Chondrocyte (in vitro differentiated cells): Measurements from ENCODE around the gene TTC39A. TPM values are rescaled to one million over a fixed set of nuclear protein-coding genes. Genes with fewer than 3 reads are reported as not detected.

ENCODE experiments used
- DNase-seq: peaks from one replicate; pipeline ENCODE4 v3.0.0; 2021; ENCODE audit warnings: mixed read lengths, low spot score
- H3K27ac Mint-ChIP-seq: one replicate; pipeline ENCODE4 v1.8.0; 2021; ENCODE audit warnings: mild to moderate bottlenecking, moderate library complexity, mixed read lengths; ENCODE audit not compliant: unreplicated experiment
- H3K27me3 Mint-ChIP-seq: 2 replicates; pipeline ENCODE4 v1.8.0; 2021; ENCODE audit warnings: low read depth, mixed read lengths
- H3K36me3 Mint-ChIP-seq: 2 replicates; pipeline ENCODE4 v1.8.0; 2021; ENCODE audit warnings: low read depth, mixed read lengths
- H3K4me1 Mint-ChIP-seq: 2 replicates; pipeline ENCODE4 v1.8.0; 2021; ENCODE audit warnings: low read depth, mild to moderate bottlenecking, mixed read lengths
- H3K4me3 Mint-ChIP-seq: one replicate; pipeline ENCODE4 v1.8.0; 2021; ENCODE audit warnings: mild to moderate bottlenecking, moderate library complexity, mixed read lengths; ENCODE audit not compliant: unreplicated experiment
- H3K9me3 Mint-ChIP-seq: 2 replicates; pipeline ENCODE4 v1.8.0; 2021; ENCODE audit warnings: low read depth, mixed read lengths
- CTCF ChIP-seq: fragments of 200-600 bp; sonication (generic); IDR thresholded peaks from 2 replicates; pipeline ENCODE4 v1.5.0; 2021; ENCODE audit warnings: antibody characterized with exemption, mild to moderate bottlenecking, moderate library complexity
- total RNA-seq: library from RNA; stranded (reverse); gene quantifications from 3 replicates; pipeline ENCODE4 v1.2.1, GENCODE V29; 2021

Gene TTC39A
- total RNA-seq, 1 donor from 2014 or later, result 4.0 TPM

DNA sequence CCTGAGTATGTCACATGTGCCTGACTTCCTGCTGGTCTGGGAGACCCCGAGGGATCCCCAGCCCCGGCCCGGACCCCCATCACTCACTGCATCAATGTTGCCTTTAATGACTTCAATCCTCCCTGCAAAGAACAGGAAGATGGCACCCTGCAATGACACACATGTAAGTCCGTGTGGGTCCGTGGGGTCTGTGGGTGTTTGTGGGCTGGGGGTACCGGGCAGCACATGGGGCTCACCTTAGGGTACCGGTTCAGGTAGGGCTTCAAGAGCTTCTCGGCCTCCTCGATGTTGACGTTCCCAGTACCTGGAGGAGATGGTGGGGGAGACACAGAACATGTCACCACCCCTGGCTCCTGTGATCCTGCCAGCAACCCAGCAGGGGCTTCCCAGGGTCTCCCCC lies 28.1 kb downstream of the TTC39A start:
- Mint-ChIP-seq H3K4me1 (peaks cover 21% of the 10 kb centered on the region), H3K27ac (no peak overlapping the region), H3K4me3 (no peak overlapping the region), H3K36me3 (no peaks in the 10 kb centered on the region), H3K9me3 (no peaks in the 10 kb centered on the region), H3K27me3 (no peaks in the 10 kb centered on the region)
- TF ChIP-seq CTCF, result no peak
- DNase-seq, result no peak

DNA sequence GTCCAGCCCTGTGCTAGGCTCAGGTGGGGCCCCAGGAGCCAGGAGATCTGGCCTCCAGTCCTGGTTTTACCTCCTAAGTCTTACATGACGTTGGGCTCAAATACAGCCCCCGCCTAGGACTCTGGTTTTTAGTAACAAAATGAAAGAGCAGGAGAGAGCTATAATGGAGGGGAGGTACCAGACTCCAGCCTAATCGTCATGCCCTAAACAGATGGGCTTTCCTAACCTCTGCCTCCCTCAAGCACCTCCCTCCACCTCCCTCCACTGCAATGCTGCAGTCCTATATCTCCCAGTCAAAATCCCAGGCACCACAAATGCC lies 28.6 kb downstream of the TTC39A start:
- no peaks in the 10 kb centered on the region for H3K36me3 Mint-ChIP-seq

GRCh38 chr1:51301152-51301843 lies 29.1 kb downstream of the TTC39A start:
- DNase-seq, result no peak
- no peak overlapping the region for H3K4me3 Mint-ChIP-seq
- H3K36me3 Mint-ChIP-seq, result no peaks in the 10 kb centered on the region
- no peak for TF ChIP-seq CTCF
- peaks cover 29% of the 10 kb centered on the region for H3K4me1 Mint-ChIP-seq
- H3K9me3 Mint-ChIP-seq, result no peaks in the 10 kb centered on the region
- no peaks in the 10 kb centered on the region for H3K27me3 Mint-ChIP-seq
- no peak overlapping the region for H3K27ac Mint-ChIP-seq

More for the DNA sequence above, 28.6 kb downstream of the TTC39A start:
- TF ChIP-seq CTCF, result no peak
- no peak for DNase-seq
- peaks cover 24% of the 10 kb centered on the region for H3K4me1 Mint-ChIP-seq
- H3K27ac Mint-ChIP-seq, result no peak overlapping the region
- no peaks in the 10 kb centered on the region for H3K9me3 Mint-ChIP-seq
- H3K4me3 Mint-ChIP-seq, result no peak overlapping the region
- no peaks in the 10 kb centered on the region for H3K27me3 Mint-ChIP-seq

- no peak for DNase-seq
- H3K9me3 Mint-ChIP-seq, result no peaks in the 10 kb centered on the region
- H3K27me3 Mint-ChIP-seq, result no peaks in the 10 kb centered on the region
- H3K4me3 Mint-ChIP-seq, result no peak overlapping the region
- peaks cover 26% of the 10 kb centered on the region for H3K4me1 Mint-ChIP-seq
- no peak for TF ChIP-seq CTCF
- H3K36me3 Mint-ChIP-seq, result no peaks in the 10 kb centered on the region
- no peak overlapping the region for H3K27ac Mint-ChIP-seq
Measured at GRCh38 chr1:51299981-51300670, 30.2 kb downstream of the TTC39A start.

GRCh38 chr1:51299185-51299885 lies 31.0 kb downstream of the TTC39A start:
- Mint-ChIP-seq H3K4me1 (peaks cover 26% of the 10 kb centered on the region), H3K27me3 (no peaks in the 10 kb centered on the region), H3K36me3 (no peaks in the 10 kb centered on the region), H3K4me3 (no peak overlapping the region), H3K27ac (no peak overlapping the region), H3K9me3 (no peaks in the 10 kb centered on the region)
- TF ChIP-seq CTCF, result no peak
- DNase-seq, result no peak
